K562 (cell line): ENCODE data around the gene SPTBN2.

Experiments
- ATF2 ChIP-seq: sonication (generic); formaldehyde crosslinking; IDR thresholded peaks from 2 replicates; pipeline ENCODE4 v1.8.1; 2022; ENCODE audit warnings: missing genetic modification reagents
- CHD2 ChIP-seq: IDR thresholded peaks from 2 replicates; pipeline ENCODE4 v1.6.1; 2011; ENCODE audit warnings: low read depth, low read length
- GABPB2 ChIP-seq: fragments of 250-450 bp; sonication (Bioruptor Pico); conservative IDR thresholded peaks from 2 replicates; pipeline ENCODE4 v1.5.1; 2021; ENCODE audit warnings: mild to moderate bottlenecking
- HNRNPH1 ChIP-seq: fragments of 200-400 bp; formaldehyde crosslinking; optimal IDR thresholded peaks from 2 replicates; pipeline ENCODE3; 2017; ENCODE audit warnings: low read depth, mild to moderate bottlenecking, low read length, moderate library complexity
- KLF1 ChIP-seq: fragments of 450-650 bp; IDR thresholded peaks from 2 replicates; pipeline ENCODE4 v1.6.1; 2016; ENCODE audit warnings: missing genetic modification characterization, missing compliant biosample characterization
- MXI1 ChIP-seq: IDR thresholded peaks from 2 replicates; pipeline ENCODE4 v1.6.1; 2011; ENCODE audit warnings: low read depth, mild to moderate bottlenecking, improper control_type of control experiment, low read length
- NFE2 ChIP-seq: IDR thresholded peaks from 2 replicates; pipeline ENCODE4 v1.6.1; 2014; ENCODE audit warnings: antibody characterized with exemption, low read depth
- NR3C1 ChIP-seq: sonication (generic); formaldehyde crosslinking; IDR thresholded peaks from 2 replicates; pipeline ENCODE4 v1.8.1; 2022; ENCODE audit warnings: missing genetic modification reagents
- POLR2AphosphoS5 ChIP-seq: IDR thresholded peaks from 2 replicates; pipeline ENCODE4 v1.6.1; 2011; ENCODE audit warnings: mild to moderate bottlenecking, low read depth, low read length, moderate library complexity; ENCODE audit not compliant: control insufficient read depth, insufficient read depth
- PURB ChIP-seq: sonication (generic); formaldehyde crosslinking; IDR thresholded peaks from 2 replicates; pipeline ENCODE4 v1.9.0; 2021; ENCODE audit warnings: low read depth, mild to moderate bottlenecking, missing genetic modification reagents
- RBFOX2 ChIP-seq: fragments of 200-400 bp; formaldehyde crosslinking; IDR thresholded peaks from 2 replicates; pipeline ENCODE4 v1.6.1; 2017; ENCODE audit warnings: low read depth, mild to moderate bottlenecking, low read length, moderate library complexity
- TAF1 ChIP-seq: IDR thresholded peaks from 2 replicates; pipeline ENCODE4 v1.6.1; 2011; ENCODE audit warnings: mild to moderate bottlenecking, low read length, moderate library complexity; ENCODE audit not compliant: insufficient read depth, control insufficient read depth, severe bottlenecking; ENCODE audit errors: extremely low read depth
- ZBTB1 ChIP-seq: sonication (generic); formaldehyde crosslinking; IDR thresholded peaks from 2 replicates; pipeline ENCODE4 v1.8.1; 2023; ENCODE audit warnings: missing genetic modification reagents, low read depth, mild to moderate bottlenecking, borderline replicate concordance
- TF ChIP-seq, protein P1 (sequence below), 3 experiments: IDR thresholded peaks in 2 of 3; conservative IDR thresholded peaks in 1 of 3; 2 replicates each; pipeline ENCODE4 v1.5.1; 2011 to 2012; ENCODE audit warnings: low read length in 3 of 3, mild to moderate bottlenecking in 3 of 3, control low read depth in 2 of 3, improper control_type of control experiment in 1 of 3, inconsistent platforms in 1 of 3, low read depth in 1 of 3, mixed read lengths in 1 of 3, moderate library complexity in 1 of 3; ENCODE audit not compliant: insufficient read depth in 2 of 3

GRCh38 chr11:66708701-66709100 is 20.3 kb downstream of the SPTBN2 start:
- TF ChIP-seq ZBTB1 (CRISPR knock-in tag) (no peak), HNRNPH1 (no peak), NR3C1 (no peak), PURB (CRISPR knock-in tag) (no peak), GABPB2 (no peak), NFE2 (no peak), TAF1 (no peak), RBFOX2 (no peak), ATF2 (no peak), KLF1 (tag) (no peak), MXI1 (no peak), POLR2AphosphoS5 (no peak), CHD2 (no peak)
- TF ChIP-seq, protein P1, sequence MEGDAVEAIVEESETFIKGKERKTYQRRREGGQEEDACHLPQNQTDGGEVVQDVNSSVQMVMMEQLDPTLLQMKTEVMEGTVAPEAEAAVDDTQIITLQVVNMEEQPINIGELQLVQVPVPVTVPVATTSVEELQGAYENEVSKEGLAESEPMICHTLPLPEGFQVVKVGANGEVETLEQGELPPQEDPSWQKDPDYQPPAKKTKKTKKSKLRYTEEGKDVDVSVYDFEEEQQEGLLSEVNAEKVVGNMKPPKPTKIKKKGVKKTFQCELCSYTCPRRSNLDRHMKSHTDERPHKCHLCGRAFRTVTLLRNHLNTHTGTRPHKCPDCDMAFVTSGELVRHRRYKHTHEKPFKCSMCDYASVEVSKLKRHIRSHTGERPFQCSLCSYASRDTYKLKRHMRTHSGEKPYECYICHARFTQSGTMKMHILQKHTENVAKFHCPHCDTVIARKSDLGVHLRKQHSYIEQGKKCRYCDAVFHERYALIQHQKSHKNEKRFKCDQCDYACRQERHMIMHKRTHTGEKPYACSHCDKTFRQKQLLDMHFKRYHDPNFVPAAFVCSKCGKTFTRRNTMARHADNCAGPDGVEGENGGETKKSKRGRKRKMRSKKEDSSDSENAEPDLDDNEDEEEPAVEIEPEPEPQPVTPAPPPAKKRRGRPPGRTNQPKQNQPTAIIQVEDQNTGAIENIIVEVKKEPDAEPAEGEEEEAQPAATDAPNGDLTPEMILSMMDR (IDR thresholded peaks at IDR 0.05 in 2 of 3, conservative IDR thresholded peaks at IDR 0.05 in 1 of 3; ENCODE audit: insufficient read depth in 2 of 3, low read depth in 1 of 3, low read length in 3 of 3) = no peak
